Measurements from ENCODE around the gene FRMD4B. TPM values are rescaled to one million over a fixed set of nuclear protein-coding genes. Genes with fewer than 3 reads are reported as not detected.
A peak's percentile ranks its signal among the peaks of the same experiment; 100 is the strongest.

FRMD4B gene
- total RNA-seq, 3 donors from 2014 or later: 31.1 to 49.5 (median 35.0) TPM

DNA sequence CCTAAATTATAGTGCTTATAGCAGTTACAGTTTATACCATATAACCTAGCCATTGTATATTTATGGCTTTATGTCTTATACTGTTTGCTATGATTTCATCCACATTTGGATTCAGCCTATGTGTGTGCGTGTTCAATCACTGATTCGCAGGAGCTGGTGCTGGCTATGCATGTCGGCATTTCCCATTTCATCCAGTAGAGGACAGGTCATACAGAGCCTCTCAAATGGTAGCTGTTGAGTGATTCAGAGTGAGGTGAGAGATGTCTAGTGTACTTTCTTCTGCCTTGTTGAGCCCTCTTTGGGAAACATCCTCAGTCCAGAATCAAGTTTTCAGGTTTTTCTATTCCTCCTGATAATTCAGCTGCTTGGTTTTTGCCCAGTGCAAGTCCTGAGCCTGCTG is 76.1 kb downstream of the FRMD4B start:
- H3K4me3 ChIP-seq: no peak overlapping the region
- no peak overlapping the region for H3K27ac ChIP-seq
- intact Hi-C loops (cut with DNase I; ENCODE audit: low total_unique reads): loop anchor here (10.0 kb wide), 1 partner anchor 145 kb away; no protein-coding TSS in a partner anchor
- no peak for DNase-seq (ENCODE audit: low spot score in 2 of 2)
- H3K27me3 ChIP-seq: no peaks in the 10 kb centered on the region
- no peaks in the 10 kb centered on the region for H3K9me3 ChIP-seq
- H3K4me1 ChIP-seq: no peaks in the 10 kb centered on the region
- H3K36me3 ChIP-seq: no peaks in the 10 kb centered on the region
- peak; percentile 10 to 61 (median 37) for TF ChIP-seq CTCF (IDR thresholded peaks at IDR 0.05)
- no peak for TF ChIP-seq POLR2A (IDR thresholded peaks at IDR 0.05)

DNA sequence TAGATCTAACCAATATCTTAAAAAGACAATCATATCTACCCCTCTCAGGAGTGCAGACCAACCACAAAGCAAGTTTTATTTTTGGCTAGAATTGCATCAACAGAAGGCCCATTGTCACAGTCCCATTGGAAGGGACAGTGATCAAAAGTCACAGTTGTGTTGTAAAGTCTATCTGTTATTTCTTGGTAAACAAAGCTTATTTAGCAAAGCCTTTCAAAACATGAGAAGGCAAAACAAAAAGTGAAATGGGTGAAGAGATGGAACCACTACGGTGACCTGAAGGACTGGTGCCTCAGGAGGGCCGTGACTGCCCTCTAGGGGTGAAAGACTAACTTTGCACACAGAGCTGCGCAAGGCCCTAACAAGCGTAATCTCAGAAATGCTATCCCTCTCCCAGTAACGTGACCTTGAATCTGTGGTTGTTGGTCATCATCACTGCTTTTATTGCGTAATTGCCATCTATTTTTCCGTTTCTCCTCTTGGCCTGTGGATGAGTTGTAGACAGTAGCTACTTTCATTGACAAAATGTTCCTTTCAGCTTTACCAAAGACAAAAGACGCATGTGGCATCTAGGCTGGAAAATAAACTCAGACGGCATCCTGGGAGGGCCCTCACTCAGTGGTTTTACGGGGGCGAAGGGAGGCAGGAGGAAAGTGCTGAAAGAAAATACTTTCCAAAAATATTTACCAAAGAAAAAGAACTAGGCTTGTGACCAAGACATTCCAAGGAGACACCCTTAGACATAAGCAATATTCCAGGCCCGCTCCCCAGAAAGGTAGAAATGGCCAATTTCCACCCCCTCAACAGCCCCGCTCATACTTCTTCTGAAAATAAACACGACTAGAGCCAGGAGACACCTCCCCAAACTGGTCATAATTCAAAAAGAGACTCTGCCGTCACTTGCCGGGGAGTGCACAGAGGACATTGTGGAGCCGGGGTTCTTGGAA is 79.4 kb downstream of the FRMD4B start:
- no peak overlapping the region for H3K4me3 ChIP-seq
- H3K9me3 ChIP-seq: no peaks in the 10 kb centered on the region
- peak; percentile 60 to 61 for DNase-seq (ENCODE audit: low spot score in 2 of 2)
- H3K4me1 ChIP-seq: no peaks in the 10 kb centered on the region
- intact Hi-C loops (cut with DNase I; ENCODE audit: low total_unique reads): loop anchor here (10.0 kb wide), 1 partner anchor 142 kb away; no protein-coding TSS in a partner anchor
- peak; percentile 74 to 94 (median 92) for TF ChIP-seq CTCF (IDR thresholded peaks at IDR 0.05)
- peak in 2 of 3 donors; percentile 77 to 90 for TF ChIP-seq POLR2AphosphoS5 (IDR thresholded peaks at IDR 0.05)
- no peak for TF ChIP-seq POLR2A (IDR thresholded peaks at IDR 0.05)
- H3K27ac ChIP-seq: peak overlapping the region; percentile 54 to 74
- H3K36me3 ChIP-seq: no peaks in the 10 kb centered on the region
- no peaks in the 10 kb centered on the region for H3K27me3 ChIP-seq

DNA sequence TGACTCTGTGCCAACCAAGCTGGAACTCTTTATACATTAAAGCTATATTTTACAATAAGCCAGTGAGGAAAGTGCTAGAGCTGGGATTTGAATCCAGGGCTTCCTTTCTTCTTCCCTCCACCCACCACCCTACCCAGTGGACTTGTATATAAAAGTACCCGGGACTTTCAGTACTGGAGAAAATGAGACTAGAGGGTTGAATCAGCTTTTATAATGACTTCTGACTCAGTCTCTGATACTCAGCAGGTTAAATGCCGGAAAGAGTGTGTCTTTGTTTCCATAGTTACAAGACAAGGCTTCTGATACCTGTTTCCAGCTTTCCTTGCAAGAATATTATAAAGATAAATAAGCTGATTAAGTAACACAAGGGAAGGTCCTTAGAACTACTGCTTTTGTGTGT is 80.9 kb downstream of the FRMD4B start:
- H3K27ac ChIP-seq: no peak overlapping the region

GRCh38 chr3:69304396-69304795 is 81.5 kb downstream of the FRMD4B start:
- no peaks in the 10 kb centered on the region for H3K9me3 ChIP-seq
- intact Hi-C loops (cut with DNase I; ENCODE audit: low total_unique reads): loop anchor here (10.0 kb wide), 1 partner anchor 140 kb away; no protein-coding TSS in a partner anchor

More for the DNA sequence above, 80.9 kb downstream of the FRMD4B start:
- no peaks in the 10 kb centered on the region for H3K9me3 ChIP-seq
- H3K4me3 ChIP-seq: no peak overlapping the region
- intact Hi-C loops (cut with DNase I; ENCODE audit: low total_unique reads): loop anchor here (10.0 kb wide), 1 partner anchor 140 kb away; no protein-coding TSS in a partner anchor
- no peaks in the 10 kb centered on the region for H3K27me3 ChIP-seq
- no peaks in the 10 kb centered on the region for H3K36me3 ChIP-seq
- DNase-seq (ENCODE audit: low spot score in 2 of 2): no peak
- no peak for TF ChIP-seq CTCF (IDR thresholded peaks at IDR 0.05)
- no peak for TF ChIP-seq POLR2AphosphoS5 (IDR thresholded peaks at IDR 0.05)
- TF ChIP-seq POLR2A (IDR thresholded peaks at IDR 0.05): no peak
- no peaks in the 10 kb centered on the region for H3K4me1 ChIP-seq

More at GRCh38 chr3:69304396-69304795, 81.5 kb downstream of the FRMD4B start:
- no peak overlapping the region for H3K4me3 ChIP-seq
- no peaks in the 10 kb centered on the region for H3K36me3 ChIP-seq
- no peak overlapping the region for H3K27ac ChIP-seq
- no peak for TF ChIP-seq POLR2AphosphoS5 (IDR thresholded peaks at IDR 0.05)
- TF ChIP-seq CTCF (IDR thresholded peaks at IDR 0.05): no peak
- TF ChIP-seq POLR2A (IDR thresholded peaks at IDR 0.05): no peak
- H3K27me3 ChIP-seq: no peaks in the 10 kb centered on the region
- DNase-seq (ENCODE audit: low spot score in 2 of 2): no peak
- H3K4me1 ChIP-seq: no peaks in the 10 kb centered on the region
